GM12878 (cell line): Measurements from ENCODE around the gene MYO1E. TPM values are rescaled to one million over a fixed set of nuclear protein-coding genes. Genes with fewer than 3 reads are reported as not detected.

ENCODE experiments used
- ATF7 ChIP-seq: fragments of 450-650 bp; IDR thresholded peaks from 2 replicates; pipeline ENCODE4 v1.6.1; 2016; ENCODE audit warnings: low read depth, mild to moderate bottlenecking
- BRCA1 ChIP-seq: IDR thresholded peaks from 2 replicates; pipeline ENCODE4 v1.6.1; 2011; ENCODE audit warnings: low read depth, low read length, improper control_type of control experiment
- CHD2 ChIP-seq: IDR thresholded peaks from 2 replicates; pipeline ENCODE4 v1.6.1; 2011; ENCODE audit warnings: low read depth, low read length, improper control_type of control experiment, borderline replicate concordance
- FOXM1 ChIP-seq: IDR thresholded peaks from 2 replicates; pipeline ENCODE4 v1.6.1; 2012; ENCODE audit warnings: low read depth, mild to moderate bottlenecking, inconsistent platforms, low read length, moderate library complexity
- HDGF ChIP-seq: fragments of 450-650 bp; IDR thresholded peaks from 2 replicates; pipeline ENCODE4 v1.6.1; 2016; ENCODE audit warnings: antibody characterized with exemption
- KLF5 ChIP-seq: fragments of 450-650 bp; IDR thresholded peaks from 2 replicates; pipeline ENCODE4 v1.6.1; 2014; ENCODE audit warnings: mild to moderate bottlenecking; ENCODE audit not compliant: partially characterized antibody
- MTA2 ChIP-seq: fragments of 450-650 bp; IDR thresholded peaks from 2 replicates; pipeline ENCODE4 v1.6.1; 2016; ENCODE audit warnings: low read depth, mild to moderate bottlenecking, moderate library complexity
- MTA3 ChIP-seq: IDR thresholded peaks from 2 replicates; pipeline ENCODE4 v1.6.1; 2012; ENCODE audit warnings: low read length, inconsistent platforms, borderline replicate concordance
- NR2F1 ChIP-seq: fragments of 450-650 bp; conservative IDR thresholded peaks from 2 replicates; pipeline ENCODE4 v1.6.1; 2017; ENCODE audit warnings: mild to moderate bottlenecking
- PAX8 ChIP-seq: fragments of 450-650 bp; IDR thresholded peaks from 2 replicates; pipeline ENCODE4 v1.6.1; 2017; ENCODE audit warnings: mild to moderate bottlenecking, moderate library complexity
- RFX5 ChIP-seq: IDR thresholded peaks from 2 replicates; pipeline ENCODE4 v1.6.1; 2011; ENCODE audit warnings: low read depth, low read length, improper control_type of control experiment
- SMAD1 ChIP-seq: fragments of 450-650 bp; IDR thresholded peaks from 2 replicates; pipeline ENCODE4 v1.6.1; 2018; ENCODE audit warnings: mild to moderate bottlenecking, low read depth; ENCODE audit not compliant: partially characterized antibody
- SMAD5 ChIP-seq: IDR thresholded peaks from 2 replicates; pipeline ENCODE4 v1.6.1; 2016; ENCODE audit warnings: antibody characterized with exemption, low read depth
- SMARCA5 ChIP-seq: fragments of 450-650 bp; IDR thresholded peaks from 2 replicates; pipeline ENCODE4 v1.6.1; 2017; ENCODE audit warnings: mild to moderate bottlenecking
- SUZ12 ChIP-seq: fragments of 200-600 bp; sonication (generic); IDR thresholded peaks from one replicate; pipeline ENCODE4 v1.6.1; 2018; ENCODE audit warnings: antibody characterized with exemption, mild to moderate bottlenecking; ENCODE audit not compliant: unreplicated experiment
- TAF1 ChIP-seq: IDR thresholded peaks from 2 replicates; pipeline ENCODE4 v1.6.1; 2011; ENCODE audit warnings: mild to moderate bottlenecking, low read depth, low read length, borderline replicate concordance
- WRNIP1 ChIP-seq: IDR thresholded peaks from 2 replicates; pipeline ENCODE4 v1.6.1; 2011; ENCODE audit warnings: low read depth, low read length, improper control_type of control experiment, borderline replicate concordance
- ZZZ3 ChIP-seq: IDR thresholded peaks from 2 replicates; pipeline ENCODE4 v1.6.1; 2011; ENCODE audit warnings: low read depth; ENCODE audit not compliant: control insufficient read depth, insufficient read length
- polyA plus RNA-seq, 11 experiments: library from polyadenylated mRNA; depleted of rRNA in 4 of 11; unstranded in 6 of 11; stranded (reverse) in 5 of 11; fragments of >200 nt; fragmentation: Nextera tagmentation in 4 of 11; fragmentation: Illumina TruSeq in 1 of 11; extraction: Ambion mirVana in 4 of 11; extraction: Trizol in 1 of 11; gene quantifications; 1 replicate in 1 of 11; 2 replicates in 10 of 11; pipeline versions ENCODE4 v1.2.1 to v1.2.3, GENCODE V29; 2011 to 2016; ENCODE audit warnings: inconsistent platforms in 2 of 11, missing spikeins in 2 of 11, low read depth in 1 of 11
- total RNA-seq, 4 experiments: library from RNA; depleted of rRNA in 3 of 4; stranded (reverse); fragments of >200 nt in 3 of 4; fragmentation: Illumina TruSeq in 1 of 4; extraction: Trizol in 1 of 4; gene quantifications; 2 replicates each; pipeline versions ENCODE4 v1.2.1 to v1.2.3, GENCODE V29; 2013 to 2021
- TF ChIP-seq, protein P1 (sequence below): fragments of 450-650 bp; formaldehyde crosslinking; IDR thresholded peaks from 2 replicates; pipeline ENCODE4 v1.4.0; 2020; ENCODE audit warnings: mild to moderate bottlenecking, moderate library complexity
- TF ChIP-seq, protein P2 (sequence below): IDR thresholded peaks from 2 replicates; pipeline ENCODE4 v1.6.1; 2011; ENCODE audit warnings: borderline replicate concordance, low read depth, mild to moderate bottlenecking, moderate library complexity, low read length; ENCODE audit not compliant: insufficient read depth, poor library complexity, severe bottlenecking
- TF ChIP-seq, protein P3 (sequence below): fragments of 150-350 bp; IDR thresholded peaks from 2 replicates; pipeline ENCODE4 v1.6.1; 2016; ENCODE audit warnings: low read depth, low read length

The MYO1E gene
- total and polyA plus RNA-seq, 10 of the 15 experiments (the other 5 are each of a cell fraction or from before 2014, with no cell fraction given) = 10.3 to 266 (median 64.9) TPM

DNA sequence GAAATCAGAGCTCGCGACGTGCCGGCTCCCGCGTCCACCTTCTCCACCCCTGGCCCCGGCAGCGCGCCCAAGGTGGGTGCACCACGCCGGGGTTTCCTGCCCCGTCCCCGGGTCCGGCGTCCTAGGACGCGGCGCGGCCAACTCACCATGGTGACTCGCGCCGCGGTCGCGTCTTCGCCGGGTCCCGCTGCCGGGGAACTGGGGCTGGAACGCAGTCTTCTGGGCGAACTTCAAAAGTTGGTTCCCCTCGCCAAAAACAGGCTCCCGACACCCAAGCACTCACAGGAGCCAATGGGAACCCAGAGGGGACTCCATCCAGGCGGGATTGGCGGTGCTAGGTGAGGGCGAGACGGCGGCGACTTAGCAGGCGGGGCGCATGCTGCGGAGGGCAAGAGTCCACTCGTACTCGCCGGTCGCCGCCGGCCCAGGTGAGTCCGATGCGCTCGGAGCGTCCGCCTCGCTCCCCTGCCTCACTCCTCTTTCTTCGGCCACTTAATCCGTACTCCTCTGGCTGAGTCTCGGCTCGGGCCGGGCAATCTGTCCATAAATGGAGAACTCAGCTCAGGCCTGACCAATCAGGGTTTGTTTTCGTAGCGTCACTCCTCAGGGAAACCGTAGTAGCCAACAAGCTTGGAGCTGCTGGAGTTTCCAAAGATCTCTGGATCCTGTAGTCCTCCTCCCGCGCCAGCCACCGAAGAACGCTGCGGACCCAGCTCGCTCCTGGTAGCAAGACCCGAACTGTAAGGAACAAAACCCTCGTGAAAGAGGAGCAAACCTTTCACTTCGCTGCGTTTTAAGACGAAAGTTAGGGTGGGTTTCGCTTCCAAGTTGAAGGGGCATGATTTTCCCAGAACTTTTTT, at the start of gene MYO1E (continued):
- TF ChIP-seq SUZ12 (no peak), NR2F1 (no peak; the same call in 1 of the 2 replicates), PAX8 (no peak), BRCA1 (no peak), KLF5 (no peak), SMAD5 (peak; percentile 66; the same call in 1 of the 2 replicates), HDGF (no peak), CHD2 (no peak), SMARCA5 (no peak; the same call in 1 of the 2 replicates), RFX5 (peak; percentile 80), FOXM1 (no peak), MTA2 (0 out of 2 replicates have a peak, but pooled peaks have one; percentile 15), SMAD1 (no peak), ZZZ3 (no peak), TAF1 (peak; percentile 80), MTA3 (peak; percentile 78; the same call in 1 of the 2 replicates), WRNIP1 (no peak), ATF7 (no peak)
- TF ChIP-seq, protein P1, sequence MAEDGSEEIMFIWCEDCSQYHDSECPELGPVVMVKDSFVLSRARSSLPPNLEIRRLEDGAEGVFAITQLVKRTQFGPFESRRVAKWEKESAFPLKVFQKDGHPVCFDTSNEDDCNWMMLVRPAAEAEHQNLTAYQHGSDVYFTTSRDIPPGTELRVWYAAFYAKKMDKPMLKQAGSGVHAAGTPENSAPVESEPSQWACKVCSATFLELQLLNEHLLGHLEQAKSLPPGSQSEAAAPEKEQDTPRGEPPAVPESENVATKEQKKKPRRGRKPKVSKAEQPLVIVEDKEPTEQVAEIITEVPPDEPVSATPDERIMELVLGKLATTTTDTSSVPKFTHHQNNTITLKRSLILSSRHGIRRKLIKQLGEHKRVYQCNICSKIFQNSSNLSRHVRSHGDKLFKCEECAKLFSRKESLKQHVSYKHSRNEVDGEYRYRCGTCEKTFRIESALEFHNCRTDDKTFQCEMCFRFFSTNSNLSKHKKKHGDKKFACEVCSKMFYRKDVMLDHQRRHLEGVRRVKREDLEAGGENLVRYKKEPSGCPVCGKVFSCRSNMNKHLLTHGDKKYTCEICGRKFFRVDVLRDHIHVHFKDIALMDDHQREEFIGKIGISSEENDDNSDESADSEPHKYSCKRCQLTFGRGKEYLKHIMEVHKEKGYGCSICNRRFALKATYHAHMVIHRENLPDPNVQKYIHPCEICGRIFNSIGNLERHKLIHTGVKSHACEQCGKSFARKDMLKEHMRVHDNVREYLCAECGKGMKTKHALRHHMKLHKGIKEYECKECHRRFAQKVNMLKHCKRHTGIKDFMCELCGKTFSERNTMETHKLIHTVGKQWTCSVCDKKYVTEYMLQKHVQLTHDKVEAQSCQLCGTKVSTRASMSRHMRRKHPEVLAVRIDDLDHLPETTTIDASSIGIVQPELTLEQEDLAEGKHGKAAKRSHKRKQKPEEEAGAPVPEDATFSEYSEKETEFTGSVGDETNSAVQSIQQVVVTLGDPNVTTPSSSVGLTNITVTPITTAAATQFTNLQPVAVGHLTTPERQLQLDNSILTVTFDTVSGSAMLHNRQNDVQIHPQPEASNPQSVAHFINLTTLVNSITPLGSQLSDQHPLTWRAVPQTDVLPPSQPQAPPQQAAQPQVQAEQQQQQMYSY (CRISPR knock-in tag) = no peak
- TF ChIP-seq, protein P2, sequence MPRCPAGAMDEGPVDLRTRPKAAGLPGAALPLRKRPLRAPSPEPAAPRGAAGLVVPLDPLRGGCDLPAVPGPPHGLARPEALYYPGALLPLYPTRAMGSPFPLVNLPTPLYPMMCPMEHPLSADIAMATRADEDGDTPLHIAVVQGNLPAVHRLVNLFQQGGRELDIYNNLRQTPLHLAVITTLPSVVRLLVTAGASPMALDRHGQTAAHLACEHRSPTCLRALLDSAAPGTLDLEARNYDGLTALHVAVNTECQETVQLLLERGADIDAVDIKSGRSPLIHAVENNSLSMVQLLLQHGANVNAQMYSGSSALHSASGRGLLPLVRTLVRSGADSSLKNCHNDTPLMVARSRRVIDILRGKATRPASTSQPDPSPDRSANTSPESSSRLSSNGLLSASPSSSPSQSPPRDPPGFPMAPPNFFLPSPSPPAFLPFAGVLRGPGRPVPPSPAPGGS = no peak
- TF ChIP-seq, protein P3, sequence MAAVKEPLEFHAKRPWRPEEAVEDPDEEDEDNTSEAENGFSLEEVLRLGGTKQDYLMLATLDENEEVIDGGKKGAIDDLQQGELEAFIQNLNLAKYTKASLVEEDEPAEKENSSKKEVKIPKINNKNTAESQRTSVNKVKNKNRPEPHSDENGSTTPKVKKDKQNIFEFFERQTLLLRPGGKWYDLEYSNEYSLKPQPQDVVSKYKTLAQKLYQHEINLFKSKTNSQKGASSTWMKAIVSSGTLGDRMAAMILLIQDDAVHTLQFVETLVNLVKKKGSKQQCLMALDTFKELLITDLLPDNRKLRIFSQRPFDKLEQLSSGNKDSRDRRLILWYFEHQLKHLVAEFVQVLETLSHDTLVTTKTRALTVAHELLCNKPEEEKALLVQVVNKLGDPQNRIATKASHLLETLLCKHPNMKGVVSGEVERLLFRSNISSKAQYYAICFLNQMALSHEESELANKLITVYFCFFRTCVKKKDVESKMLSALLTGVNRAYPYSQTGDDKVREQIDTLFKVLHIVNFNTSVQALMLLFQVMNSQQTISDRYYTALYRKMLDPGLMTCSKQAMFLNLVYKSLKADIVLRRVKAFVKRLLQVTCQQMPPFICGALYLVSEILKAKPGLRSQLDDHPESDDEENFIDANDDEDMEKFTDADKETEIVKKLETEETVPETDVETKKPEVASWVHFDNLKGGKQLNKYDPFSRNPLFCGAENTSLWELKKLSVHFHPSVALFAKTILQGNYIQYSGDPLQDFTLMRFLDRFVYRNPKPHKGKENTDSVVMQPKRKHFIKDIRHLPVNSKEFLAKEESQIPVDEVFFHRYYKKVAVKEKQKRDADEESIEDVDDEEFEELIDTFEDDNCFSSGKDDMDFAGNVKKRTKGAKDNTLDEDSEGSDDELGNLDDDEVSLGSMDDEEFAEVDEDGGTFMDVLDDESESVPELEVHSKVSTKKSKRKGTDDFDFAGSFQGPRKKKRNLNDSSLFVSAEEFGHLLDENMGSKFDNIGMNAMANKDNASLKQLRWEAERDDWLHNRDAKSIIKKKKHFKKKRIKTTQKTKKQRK = no peak
